Measurements from ENCODE around the gene MZB1.

The MZB1 gene

DNA sequence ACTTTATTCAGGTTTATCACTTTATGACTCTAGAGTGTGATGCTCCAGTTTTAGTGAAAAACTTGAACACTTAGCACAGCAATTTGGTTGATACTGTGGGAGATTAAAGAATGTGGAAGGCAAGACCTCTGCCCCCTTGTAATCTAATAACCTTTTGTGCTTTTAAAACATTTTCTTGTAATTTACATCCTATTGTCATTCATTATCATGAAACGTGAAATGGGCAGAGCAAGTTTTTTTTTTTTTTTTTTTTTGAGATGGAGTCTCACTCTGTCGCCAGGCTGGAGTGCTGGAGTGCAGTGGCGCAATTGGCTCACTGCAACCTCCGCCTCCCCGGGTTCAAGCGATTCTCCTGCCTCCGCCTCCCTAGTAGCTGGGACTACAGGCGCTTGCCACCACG, 46.2 kb downstream of the MZB1 start:
- TF ChIP-seq CTCF (IDR thresholded peaks at IDR 0.05; ENCODE audit: borderline replicate concordance, extremely low read depth, low read length, poor library complexity, severe bottlenecking) = no peak
- TF ChIP-seq EZH2 (IDR thresholded peaks at IDR 0.05; ENCODE audit: borderline replicate concordance, low read depth, low read length, severe bottlenecking) = no peak
- Histone ChIP-seq H3K9me3 (ENCODE audit: insufficient read depth, low read length, severe bottlenecking) (no peaks in the 10 kb centered on the region), H3K36me3 (ENCODE audit: insufficient read depth, low read length) (peaks cover 34% of the 10 kb centered on the region), H2AFZ (ENCODE audit: low read depth, low read length) (no peak overlapping the region), H3K4me3 (ENCODE audit: low read depth in 1 of 2, low read length in 2 of 2) (peak overlapping the region; percentile 39 to 92; a peak in 3 of 4 replicates), H3K27ac (ENCODE audit: low read length) (peak overlapping the region; percentile 98), H3K79me2 (ENCODE audit: insufficient read depth, low read length) (peaks cover 72% of the 10 kb centered on the region), H4K20me1 (ENCODE audit: insufficient read depth, low read length) (peaks cover 55% of the 10 kb centered on the region), H3K27me3 (ENCODE audit: insufficient read depth, low read length, poor library complexity) (no peaks in the 10 kb centered on the region), H3K4me2 (ENCODE audit: insufficient read depth, low read length) (peak overlapping the region; percentile 95), H3K9ac (ENCODE audit: low read depth, low read length) (peak overlapping the region; percentile 93), H3K4me1 (ENCODE audit: insufficient read depth, low read length) (peaks cover 45% of the 10 kb centered on the region)
- no peak for DNase-seq
- no peak for ATAC-seq (ENCODE audit: insufficient read depth, low read depth)

DNA sequence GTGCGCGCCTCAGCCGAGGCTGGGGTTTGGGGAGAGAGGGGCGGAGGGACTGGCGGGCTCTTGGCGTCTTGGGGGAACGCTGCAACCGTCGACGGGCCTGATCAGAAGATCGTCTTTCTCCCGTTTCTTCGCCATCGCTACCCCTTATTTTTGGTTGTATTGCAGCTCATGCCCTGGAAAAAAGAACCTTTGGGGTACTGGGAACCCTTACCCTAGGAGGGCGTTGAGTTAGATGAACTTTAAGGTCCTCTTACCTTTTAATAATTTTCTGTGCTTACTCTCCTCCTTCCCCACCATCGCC, 47.3 kb downstream of the MZB1 start:
- peak overlapping the region; percentile 93 for H3K9ac ChIP-seq (ENCODE audit: low read depth, low read length)
- DNase-seq = no peak
- peaks cover 61% of the 10 kb centered on the region for H3K79me2 ChIP-seq (ENCODE audit: insufficient read depth, low read length)
- H3K9me3 ChIP-seq (ENCODE audit: insufficient read depth, low read length, severe bottlenecking) = no peaks in the 10 kb centered on the region
- no peaks in the 10 kb centered on the region for H3K27me3 ChIP-seq (ENCODE audit: insufficient read depth, low read length, poor library complexity)
- no peak for TF ChIP-seq EZH2 (IDR thresholded peaks at IDR 0.05; ENCODE audit: borderline replicate concordance, low read depth, low read length, severe bottlenecking)
- TF ChIP-seq CTCF (IDR thresholded peaks at IDR 0.05; ENCODE audit: borderline replicate concordance, extremely low read depth, low read length, poor library complexity, severe bottlenecking) = no peak
- peaks cover 32% of the 10 kb centered on the region for H3K36me3 ChIP-seq (ENCODE audit: insufficient read depth, low read length)
- H3K27ac ChIP-seq (ENCODE audit: low read length) = peak overlapping the region; percentile 98
- peak overlapping the region; percentile 74; the same call in 1 of the 2 replicates for H2AFZ ChIP-seq (ENCODE audit: low read depth, low read length)
- peak; percentile 77 for ATAC-seq (ENCODE audit: insufficient read depth, low read depth)
- peaks cover 47% of the 10 kb centered on the region for H4K20me1 ChIP-seq (ENCODE audit: insufficient read depth, low read length)
- peaks cover 45% of the 10 kb centered on the region for H3K4me1 ChIP-seq (ENCODE audit: insufficient read depth, low read length)
- peak overlapping the region; percentile 39 to 92 for H3K4me3 ChIP-seq (ENCODE audit: low read depth in 1 of 2, low read length in 2 of 2)
- peak overlapping the region; percentile 95 for H3K4me2 ChIP-seq (ENCODE audit: insufficient read depth, low read length)

DNA sequence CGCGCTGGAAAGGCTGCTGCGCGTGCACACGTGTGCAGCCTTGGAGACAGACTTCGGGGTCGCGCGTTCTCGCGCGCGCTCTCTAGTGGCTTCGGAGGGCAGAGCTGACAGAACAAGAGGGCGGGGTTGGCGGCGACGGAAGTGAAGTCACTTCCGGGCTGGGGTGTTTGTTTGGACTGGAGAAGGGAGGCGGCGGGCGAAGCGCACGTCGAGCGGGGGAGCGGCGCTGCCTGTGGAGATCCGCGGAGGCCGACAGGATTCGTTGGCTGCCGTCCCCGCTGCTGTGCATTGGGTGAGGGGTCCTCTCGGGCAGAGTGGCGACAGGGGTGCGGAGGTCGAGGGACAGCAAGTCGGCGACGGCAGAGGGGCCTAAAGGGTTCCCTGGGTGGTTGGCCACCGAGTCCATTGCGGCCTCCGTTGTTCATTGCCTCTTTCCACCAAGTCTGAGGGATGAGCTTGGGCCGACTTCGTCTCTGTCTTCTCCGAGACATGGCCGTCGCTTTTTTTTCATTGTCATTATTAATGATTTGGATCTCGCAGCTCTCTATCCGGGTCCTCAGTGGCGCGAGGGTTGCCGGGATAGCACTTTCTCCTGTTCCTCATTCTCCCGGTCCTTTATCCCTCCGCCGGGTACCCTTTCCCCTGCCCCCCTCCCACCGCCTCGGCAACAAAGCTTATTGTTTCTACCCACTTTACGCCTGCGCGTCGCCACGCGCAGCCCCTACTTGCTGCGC, 47.9 kb downstream of the MZB1 start, which contains the start of gene PAIP2:
PAIP2 (plus strand) TSS at position 166 of the 734 bp plus-strand sequence. CDS start 21,931 bp downstream, outside the sequence.
- H3K36me3 ChIP-seq (ENCODE audit: insufficient read depth, low read length) = peaks cover 31% of the 10 kb centered on the region
- H2AFZ ChIP-seq (ENCODE audit: low read depth, low read length) = peak within 1 kb of the TSS; percentile 81
- peak within 1 kb of the TSS; percentile 98 for H3K27ac ChIP-seq (ENCODE audit: low read length)
- H4K20me1 ChIP-seq (ENCODE audit: insufficient read depth, low read length) = peaks cover 43% of the 10 kb centered on the region
- TF ChIP-seq EZH2 (IDR thresholded peaks at IDR 0.05; ENCODE audit: borderline replicate concordance, low read depth, low read length, severe bottlenecking) (no peak), CTCF (IDR thresholded peaks at IDR 0.05; ENCODE audit: borderline replicate concordance, extremely low read depth, low read length, poor library complexity, severe bottlenecking) (peak; percentile 93)
- ATAC-seq (ENCODE audit: insufficient read depth, low read depth) (peak; percentile 79), DNase-seq (peak; percentile 99)
- peak within 1 kb of the TSS; percentile 39 to 92 for H3K4me3 ChIP-seq (ENCODE audit: low read depth in 1 of 2, low read length in 2 of 2)
- peaks cover 44% of the 10 kb centered on the region for H3K4me1 ChIP-seq (ENCODE audit: insufficient read depth, low read length)
- H3K79me2 ChIP-seq (ENCODE audit: insufficient read depth, low read length) = peaks cover 56% of the 10 kb centered on the region
- no peaks in the 10 kb centered on the region for H3K27me3 ChIP-seq (ENCODE audit: insufficient read depth, low read length, poor library complexity)
- peak within 1 kb of the TSS; percentile 95 for H3K4me2 ChIP-seq (ENCODE audit: insufficient read depth, low read length)
- peak within 1 kb of the TSS; percentile 93 for H3K9ac ChIP-seq (ENCODE audit: low read depth, low read length)
- no peaks in the 10 kb centered on the region for H3K9me3 ChIP-seq (ENCODE audit: insufficient read depth, low read length, severe bottlenecking)

All from DND-41 (cell line).